Activated T-helper 1 cell treated with anti-CD3 and anti-CD28 coated beads, Interleukin-12 subunit alpha, Interleukin-12 subunit beta, Interleukin-2, Interleukin-4 antibody, amounts not matched to agents 30 ng/mL and 10 ng/mL and 1 ng/mL, durations not matched to agents 14 hours and 24 hours and 36 hours (primary cell): ENCODE measurements around the gene ABHD18. TPM values are rescaled to one million over a fixed set of nuclear protein-coding genes. Genes with fewer than 3 reads are reported as not detected.
"Not testable (repeated sequence)": the region's sequence is repeated elsewhere in the genome, so short reads cannot be mapped to it uniquely, and the experiment has no call there.

Experiments used
- DNase-seq: peaks from one replicate; pipeline ENCODE4 v3.0.0; 2021; ENCODE audit warnings: low spot score
- H3K27ac Mint-ChIP-seq: one replicate; pipeline ENCODE4 v1.8.0; 2021; ENCODE audit warnings: mild to moderate bottlenecking, mixed read lengths
- H3K27me3 Mint-ChIP-seq: one replicate; pipeline ENCODE4 v1.8.0; 2022; ENCODE audit warnings: mild to moderate bottlenecking, moderate library complexity, mixed read lengths; ENCODE audit not compliant: insufficient read depth
- H3K36me3 Mint-ChIP-seq: one replicate; pipeline ENCODE4 v1.8.0; 2021; ENCODE audit warnings: low read depth, mixed read lengths
- H3K4me1 Mint-ChIP-seq: one replicate; pipeline ENCODE4 v1.8.0; 2021; ENCODE audit warnings: low read depth, mixed read lengths
- H3K4me3 Mint-ChIP-seq: one replicate; pipeline ENCODE4 v1.8.0; 2021; ENCODE audit warnings: mild to moderate bottlenecking, moderate library complexity, mixed read lengths
- H3K9me3 Mint-ChIP-seq: one replicate; pipeline ENCODE4 v1.8.0; 2021; ENCODE audit warnings: mixed read lengths
- intact Hi-C: fragments of 100-400 bp; cut with micrococcal nuclease; formaldehyde crosslinking; loops from one replicate; pipeline ENCODE4 v1.15.1; 2024
- total RNA-seq: library from RNA; stranded (reverse); gene quantifications from 2 replicates; pipeline ENCODE4 v1.2.3, GENCODE V29; 2022

Gene ABHD18
- total RNA-seq, 1 donor from 2014 or later: 18.3 TPM

GRCh38 chr4:128060121-128060698 lies 95.0 kb downstream of the ABHD18 start:
- Mint-ChIP-seq H3K36me3 (no peaks in the 10 kb centered on the region), H3K27ac (peak overlapping the region; percentile 95), H3K9me3 (no peaks in the 10 kb centered on the region), H3K4me3 (peak overlapping the region; percentile 87), H3K4me1 (peaks cover 6% of the 10 kb centered on the region), H3K27me3 (no peaks in the 10 kb centered on the region)
- intact Hi-C loops: loop anchor here (2.0 to 5.0 kb wide), 4 partner anchors 117 to 1033 kb away; partner anchors contain the start of genes HSPA4L and SCLT1
- no peak for DNase-seq

GRCh38 chr4:128060699-128061565 lies 95.7 kb downstream of the ABHD18 start, which contains the start of gene LARP1B:
LARP1B (plus strand) TSS chr4:128061312; CDS start chr4:128074952, 13,640 bp downstream.
- peak; percentile 93 for DNase-seq
- intact Hi-C loops: loop anchor here (1.0 to 5.0 kb wide), 8 partner anchors 96 to 1032 kb away; partner anchors contain the start of genes ABHD18, HSPA4L, MFSD8 and PGRMC2
- Mint-ChIP-seq H3K9me3 (no peaks in the 10 kb centered on the region), H3K27me3 (no peaks in the 10 kb centered on the region), H3K4me3 (peak within 1 kb of the TSS; percentile 88), H3K36me3 (no peaks in the 10 kb centered on the region), H3K4me1 (peaks cover 6% of the 10 kb centered on the region), H3K27ac (peak within 1 kb of the TSS; percentile 95)

GRCh38 chr4:128061566-128062536 lies 96.6 kb downstream of the ABHD18 start:
- intact Hi-C loops: loop anchor here (1.0 to 5.0 kb wide), 8 partner anchors 97 to 1031 kb away; partner anchors contain the start of genes ABHD18, HSPA4L, MFSD8 and PGRMC2
- Mint-ChIP-seq H3K36me3 (no peaks in the 10 kb centered on the region), H3K4me1 (peaks cover 6% of the 10 kb centered on the region), H3K27me3 (no peaks in the 10 kb centered on the region), H3K4me3 (peak overlapping the region; percentile 88), H3K9me3 (no peaks in the 10 kb centered on the region), H3K27ac (peak overlapping the region; percentile 79)
- DNase-seq: peak; percentile 51

- intact Hi-C loops, DNase-seq, H3K27me3 Mint-ChIP-seq, H3K36me3 Mint-ChIP-seq, H3K4me3 Mint-ChIP-seq, H3K9me3 Mint-ChIP-seq, H3K27ac Mint-ChIP-seq, H3K4me1 Mint-ChIP-seq: not testable (repeated sequence)
These were observed 101.2 kb downstream of the ABHD18 start for GRCh38 chr4:128066453-128066820.

GRCh38 chr4:128068918-128069317 lies 103.7 kb downstream of the ABHD18 start:
- DNase-seq: no peak
- Mint-ChIP-seq H3K9me3 (no peaks in the 10 kb centered on the region), H3K4me1 (no peaks in the 10 kb centered on the region), H3K36me3 (no peaks in the 10 kb centered on the region), H3K27me3 (no peaks in the 10 kb centered on the region), H3K4me3 (no peak overlapping the region), H3K27ac (no peak overlapping the region)
- intact Hi-C loops: no loop called here

- no peaks in the 10 kb centered on the region for H3K27me3 Mint-ChIP-seq
- no peak for DNase-seq
- no peaks in the 10 kb centered on the region for H3K9me3 Mint-ChIP-seq
- intact Hi-C loops: no loop called here
- H3K4me1 Mint-ChIP-seq: no peaks in the 10 kb centered on the region
- no peak overlapping the region for H3K4me3 Mint-ChIP-seq
- H3K27ac Mint-ChIP-seq: no peak overlapping the region
- peaks cover 19% of the 10 kb centered on the region for H3K36me3 Mint-ChIP-seq
These were observed 111.3 kb downstream of the ABHD18 start for GRCh38 chr4:128076464-128076863.

Other genes with a start within 250 kb of the ABHD18 start
- gene SLC25A31, start 235.0 kb upstream of the ABHD18 start, total RNA-seq: not detected in 2 replicates
- 2.5 and 3.8 TPM in 2 replicates for gene HSPA4L, start 183.1 kb upstream of the ABHD18 start, total RNA-seq
- gene PLK4, start 84.5 kb upstream of the ABHD18 start, total RNA-seq: 40.7 and 41.2 TPM in 2 replicates
- 18.7 and 21.1 TPM in 2 replicates for gene MFSD8, start 233 bp upstream of the ABHD18 start, total RNA-seq
- 33.3 and 34.5 TPM in 2 replicates for gene LARP1B, start 95.9 kb downstream of the ABHD18 start, total RNA-seq